WTC11 (cell line): Measurements from ENCODE around the gene ST6GALNAC3. TPM values are rescaled to one million over a fixed set of nuclear protein-coding genes. Genes with fewer than 3 reads are reported as not detected.

Experiments used
- ATAC-seq: fragments of 200-7000 bp; cut with Tn5 transposase; 2 replicates; pipeline ENCODE4 v1.10.0; 2021; ENCODE audit warnings: mild to moderate bottlenecking, moderate library complexity
- CTCF ChIA-PET: fragments of 300-600 bp; sonication (Branson Sonifier 250); formaldehyde crosslinking; loops from one replicate; lab custom pipeline; 2021; ENCODE audit warnings: antibody characterized with exemption; lab: Charles Lee
- POLR2A ChIA-PET: fragments of 350-600 bp; sonication (Branson Sonifier 250); formaldehyde crosslinking; loops from one replicate; lab custom pipeline; 2021; ENCODE audit warnings: antibody characterized with exemption; lab: Charles Lee
- DNase-seq: peaks from one replicate; pipeline ENCODE4 v3.0.0; 2021; ENCODE audit warnings: low spot score
- H3K27ac Mint-ChIP-seq: 2 replicates; pipeline ENCODE4 v1.8.0; 2021; ENCODE audit warnings: mixed read lengths
- H3K27me3 Mint-ChIP-seq: 2 replicates; pipeline ENCODE4 v1.8.0; 2021; ENCODE audit warnings: low read depth, mild to moderate bottlenecking, moderate library complexity, mixed read lengths
- H3K36me3 Mint-ChIP-seq: 2 replicates; pipeline ENCODE4 v1.8.0; 2021; ENCODE audit warnings: mixed read lengths
- H3K4me1 Mint-ChIP-seq: 2 replicates; pipeline ENCODE4 v1.8.0; 2022; ENCODE audit warnings: mixed read lengths
- H3K4me3 Mint-ChIP-seq: 2 replicates; pipeline ENCODE4 v1.8.0; 2021; ENCODE audit warnings: mild to moderate bottlenecking, moderate library complexity, mixed read lengths
- H3K9me3 Mint-ChIP-seq: 2 replicates; pipeline ENCODE4 v1.8.0; 2021; ENCODE audit warnings: mixed read lengths
- ATF2 ChIP-seq: sonication (generic); formaldehyde crosslinking; IDR thresholded peaks from 2 replicates; pipeline ENCODE4 v1.8.1; 2022; ENCODE audit warnings: low read depth, missing genetic modification reagents, borderline replicate concordance
- E2F1 ChIP-seq: sonication (generic); formaldehyde crosslinking; IDR thresholded peaks from 2 replicates; pipeline ENCODE4 v1.8.0; 2022; ENCODE audit warnings: mild to moderate bottlenecking, missing genetic modification reagents
- E2F5 ChIP-seq: sonication (generic); formaldehyde crosslinking; IDR thresholded peaks from 2 replicates; pipeline ENCODE4 v1.8.1; 2022; ENCODE audit warnings: mild to moderate bottlenecking, moderate library complexity, missing genetic modification reagents
- FOXP1 ChIP-seq: sonication (generic); formaldehyde crosslinking; IDR thresholded peaks from 2 replicates; pipeline ENCODE4 v1.8.0; 2022; ENCODE audit warnings: missing genetic modification reagents, mild to moderate bottlenecking, moderate library complexity, borderline replicate concordance
- IRF2 ChIP-seq: sonication (generic); formaldehyde crosslinking; IDR thresholded peaks from 2 replicates; pipeline ENCODE4 v1.8.0; 2022; ENCODE audit warnings: low read depth, missing genetic modification reagents, borderline replicate concordance
- KAT7 ChIP-seq: sonication (generic); formaldehyde crosslinking; IDR thresholded peaks from 2 replicates; pipeline ENCODE4 v1.8.1; 2023; ENCODE audit warnings: missing genetic modification reagents, mild to moderate bottlenecking, borderline replicate concordance
- PRDM15 ChIP-seq: sonication (generic); formaldehyde crosslinking; IDR thresholded peaks from 2 replicates; pipeline ENCODE4 v1.8.0; 2022; ENCODE audit warnings: missing genetic modification reagents
- PREB ChIP-seq: sonication (generic); formaldehyde crosslinking; IDR thresholded peaks from 2 replicates; pipeline ENCODE4 v1.8.1; 2022; ENCODE audit warnings: mild to moderate bottlenecking, missing genetic modification reagents, moderate library complexity, borderline replicate concordance
- TEAD1 ChIP-seq: sonication (generic); formaldehyde crosslinking; IDR thresholded peaks from 2 replicates; pipeline ENCODE4 v1.8.0; 2022; ENCODE audit warnings: mild to moderate bottlenecking, missing genetic modification reagents
- TP53 ChIP-seq: sonication (generic); formaldehyde crosslinking; IDR thresholded peaks from 2 replicates; pipeline ENCODE4 v1.8.1; 2023; ENCODE audit warnings: mild to moderate bottlenecking, missing genetic modification reagents
- USF2 ChIP-seq: sonication (generic); formaldehyde crosslinking; IDR thresholded peaks from 2 replicates; pipeline ENCODE4 v1.8.1; 2023; ENCODE audit warnings: mild to moderate bottlenecking, missing genetic modification reagents, moderate library complexity
- ZBTB21 ChIP-seq: sonication (generic); formaldehyde crosslinking; IDR thresholded peaks from 2 replicates; pipeline ENCODE4 v1.8.1; 2023; ENCODE audit warnings: mild to moderate bottlenecking, missing genetic modification reagents, borderline replicate concordance
- ZNF423 ChIP-seq: fragments of 250-450 bp; sonication (Bioruptor Pico); IDR thresholded peaks from 2 replicates; pipeline ENCODE4 v2.1.2; 2022; ENCODE audit warnings: mild to moderate bottlenecking, moderate library complexity
- total RNA-seq: library from RNA; stranded (reverse); gene quantifications from 3 replicates; pipeline ENCODE4 v1.2.3, GENCODE V29; 2021
- TF ChIP-seq, protein P1 (sequence below): sonication (generic); formaldehyde crosslinking; IDR thresholded peaks from 2 replicates; pipeline ENCODE4 v1.8.0; 2022; ENCODE audit warnings: mild to moderate bottlenecking, missing genetic modification reagents
- TF ChIP-seq, protein P2 (sequence below): fragments of 250-450 bp; sonication (Bioruptor Pico); IDR thresholded peaks from 2 replicates; pipeline ENCODE4 v1.9.0; 2021; ENCODE audit warnings: moderate library complexity, mild to moderate bottlenecking, inconsistent platforms, borderline replicate concordance
- TF ChIP-seq, protein P3 (sequence below): fragments of 250-450 bp; sonication (Bioruptor Pico); IDR thresholded peaks from 2 replicates; pipeline ENCODE4 v1.9.0; 2021; ENCODE audit warnings: mild to moderate bottlenecking

Gene ST6GALNAC3
- total RNA-seq, 1 experiment from 2014 or later = 11.9 TPM

GRCh38 chr1:76583875-76584477 lies 509.4 kb downstream of the ST6GALNAC3 start (continued):
- TF ChIP-seq, protein P1, sequence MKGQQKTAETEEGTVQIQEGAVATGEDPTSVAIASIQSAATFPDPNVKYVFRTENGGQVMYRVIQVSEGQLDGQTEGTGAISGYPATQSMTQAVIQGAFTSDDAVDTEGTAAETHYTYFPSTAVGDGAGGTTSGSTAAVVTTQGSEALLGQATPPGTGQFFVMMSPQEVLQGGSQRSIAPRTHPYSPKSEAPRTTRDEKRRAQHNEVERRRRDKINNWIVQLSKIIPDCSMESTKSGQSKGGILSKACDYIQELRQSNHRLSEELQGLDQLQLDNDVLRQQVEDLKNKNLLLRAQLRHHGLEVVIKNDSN = no peak
- no peak for TF ChIP-seq TP53 (CRISPR knock-in tag)

- CTCF ChIA-PET = no interaction called here
- TF ChIP-seq USF2 (CRISPR knock-in tag) (no peak), E2F1 (CRISPR knock-in tag) (no peak)
- TF ChIP-seq, protein P2, sequence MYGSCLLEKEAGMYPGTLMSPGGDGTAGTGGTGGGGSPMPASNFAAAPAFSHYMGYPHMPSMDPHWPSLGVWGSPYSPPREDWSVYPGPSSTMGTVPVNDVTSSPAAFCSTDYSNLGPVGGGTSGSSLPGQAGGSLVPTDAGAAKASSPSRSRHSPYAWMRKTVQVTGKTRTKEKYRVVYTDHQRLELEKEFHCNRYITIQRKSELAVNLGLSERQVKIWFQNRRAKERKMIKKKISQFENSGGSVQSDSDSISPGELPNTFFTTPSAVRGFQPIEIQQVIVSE (CRISPR knock-in tag) = no peak
- H3K9me3 Mint-ChIP-seq = no peaks in the 10 kb centered on the region
- no peaks in the 10 kb centered on the region for H3K27me3 Mint-ChIP-seq
- H3K36me3 Mint-ChIP-seq = no peaks in the 10 kb centered on the region
- ATAC-seq = no peak
- no peak for DNase-seq
- no peak overlapping the region for H3K27ac Mint-ChIP-seq
- POLR2A ChIA-PET = no interaction called here
- H3K4me1 Mint-ChIP-seq = peaks cover 38% of the 10 kb centered on the region
- H3K4me3 Mint-ChIP-seq = no peak overlapping the region
These were observed 511.6 kb downstream of the ST6GALNAC3 start for GRCh38 chr1:76585980-76586674.

GRCh38 chr1:76587212-76587611 lies 512.7 kb downstream of the ST6GALNAC3 start:
- no peak overlapping the region for H3K27ac Mint-ChIP-seq
- POLR2A ChIA-PET = no interaction called here
- no peaks in the 10 kb centered on the region for H3K27me3 Mint-ChIP-seq
- DNase-seq (no peak), ATAC-seq (no peak)
- no peaks in the 10 kb centered on the region for H3K36me3 Mint-ChIP-seq
- peaks cover 29% of the 10 kb centered on the region for H3K4me1 Mint-ChIP-seq
- CTCF ChIA-PET = no interaction called here
- TF ChIP-seq PRDM15 (CRISPR knock-in tag) (no peak), ZNF423 (CRISPR knock-in tag) (no peak), PREB (CRISPR knock-in tag) (no peak), KAT7 (CRISPR knock-in tag) (no peak), ATF2 (no peak), ZBTB21 (no peak), FOXP1 (CRISPR knock-in tag) (no peak), E2F5 (CRISPR knock-in tag) (no peak), IRF2 (CRISPR knock-in tag) (no peak), TEAD1 (CRISPR knock-in tag) (no peak), TP53 (CRISPR knock-in tag) (no peak)
- TF ChIP-seq, protein P3, sequence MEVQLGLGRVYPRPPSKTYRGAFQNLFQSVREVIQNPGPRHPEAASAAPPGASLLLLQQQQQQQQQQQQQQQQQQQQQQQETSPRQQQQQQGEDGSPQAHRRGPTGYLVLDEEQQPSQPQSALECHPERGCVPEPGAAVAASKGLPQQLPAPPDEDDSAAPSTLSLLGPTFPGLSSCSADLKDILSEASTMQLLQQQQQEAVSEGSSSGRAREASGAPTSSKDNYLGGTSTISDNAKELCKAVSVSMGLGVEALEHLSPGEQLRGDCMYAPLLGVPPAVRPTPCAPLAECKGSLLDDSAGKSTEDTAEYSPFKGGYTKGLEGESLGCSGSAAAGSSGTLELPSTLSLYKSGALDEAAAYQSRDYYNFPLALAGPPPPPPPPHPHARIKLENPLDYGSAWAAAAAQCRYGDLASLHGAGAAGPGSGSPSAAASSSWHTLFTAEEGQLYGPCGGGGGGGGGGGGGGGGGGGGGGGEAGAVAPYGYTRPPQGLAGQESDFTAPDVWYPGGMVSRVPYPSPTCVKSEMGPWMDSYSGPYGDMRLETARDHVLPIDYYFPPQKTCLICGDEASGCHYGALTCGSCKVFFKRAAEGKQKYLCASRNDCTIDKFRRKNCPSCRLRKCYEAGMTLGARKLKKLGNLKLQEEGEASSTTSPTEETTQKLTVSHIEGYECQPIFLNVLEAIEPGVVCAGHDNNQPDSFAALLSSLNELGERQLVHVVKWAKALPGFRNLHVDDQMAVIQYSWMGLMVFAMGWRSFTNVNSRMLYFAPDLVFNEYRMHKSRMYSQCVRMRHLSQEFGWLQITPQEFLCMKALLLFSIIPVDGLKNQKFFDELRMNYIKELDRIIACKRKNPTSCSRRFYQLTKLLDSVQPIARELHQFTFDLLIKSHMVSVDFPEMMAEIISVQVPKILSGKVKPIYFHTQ (CRISPR knock-in tag) = no peak
- no peak overlapping the region for H3K4me3 Mint-ChIP-seq
- no peaks in the 10 kb centered on the region for H3K9me3 Mint-ChIP-seq
